Testis (tissue), 2 donors: Measurements from ENCODE around the gene TIMM10.

Experiments
- POLR2A ChIP-seq: fragments of 450-650 bp; IDR thresholded peaks from one replicate; pipeline ENCODE4 v1.6.1; 2017; ENCODE audit warnings: antibody characterized with exemption, mild to moderate bottlenecking, moderate library complexity
- TF ChIP-seq, protein P1 (sequence below), 3 experiments: fragments of 450-650 bp in 2 of 3; fragments of 200-600 bp in 1 of 3; sonication (generic) in 1 of 3; IDR thresholded peaks; one replicate each; pipeline ENCODE4 v1.5.1; 2016 to 2019; ENCODE audit warnings: antibody characterized with exemption in 3 of 3, mild to moderate bottlenecking in 2 of 3, moderate library complexity in 1 of 3

DNA sequence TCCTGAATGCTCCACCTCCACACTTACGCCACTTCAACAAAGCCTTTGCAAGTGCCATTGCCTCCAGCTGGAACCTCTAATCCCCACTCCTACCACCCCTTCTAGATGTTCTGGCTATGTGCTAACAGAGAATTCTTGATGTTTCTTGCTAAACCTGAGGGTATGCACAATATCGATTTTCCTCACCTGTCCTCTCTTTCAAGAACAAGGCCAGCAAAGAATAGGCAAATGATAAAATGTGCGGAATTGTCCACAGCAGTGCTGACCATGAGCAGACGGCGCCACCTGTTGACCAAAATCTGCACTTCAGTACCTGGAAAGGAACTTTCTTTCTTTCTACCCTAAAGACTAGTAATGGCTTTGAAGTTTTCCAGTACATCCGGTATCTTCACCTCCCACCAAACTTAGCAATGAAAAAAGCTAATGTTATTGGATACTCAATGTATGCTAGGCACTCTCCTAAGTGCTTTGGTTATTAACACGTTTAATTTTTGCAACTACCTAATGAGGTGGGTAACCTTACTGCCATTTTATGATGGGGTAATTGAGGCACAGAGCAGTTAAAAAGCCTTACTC lies 3.4 kb downstream of the TIMM10 start:
- no peak for TF ChIP-seq POLR2A
- TF ChIP-seq, protein P1, sequence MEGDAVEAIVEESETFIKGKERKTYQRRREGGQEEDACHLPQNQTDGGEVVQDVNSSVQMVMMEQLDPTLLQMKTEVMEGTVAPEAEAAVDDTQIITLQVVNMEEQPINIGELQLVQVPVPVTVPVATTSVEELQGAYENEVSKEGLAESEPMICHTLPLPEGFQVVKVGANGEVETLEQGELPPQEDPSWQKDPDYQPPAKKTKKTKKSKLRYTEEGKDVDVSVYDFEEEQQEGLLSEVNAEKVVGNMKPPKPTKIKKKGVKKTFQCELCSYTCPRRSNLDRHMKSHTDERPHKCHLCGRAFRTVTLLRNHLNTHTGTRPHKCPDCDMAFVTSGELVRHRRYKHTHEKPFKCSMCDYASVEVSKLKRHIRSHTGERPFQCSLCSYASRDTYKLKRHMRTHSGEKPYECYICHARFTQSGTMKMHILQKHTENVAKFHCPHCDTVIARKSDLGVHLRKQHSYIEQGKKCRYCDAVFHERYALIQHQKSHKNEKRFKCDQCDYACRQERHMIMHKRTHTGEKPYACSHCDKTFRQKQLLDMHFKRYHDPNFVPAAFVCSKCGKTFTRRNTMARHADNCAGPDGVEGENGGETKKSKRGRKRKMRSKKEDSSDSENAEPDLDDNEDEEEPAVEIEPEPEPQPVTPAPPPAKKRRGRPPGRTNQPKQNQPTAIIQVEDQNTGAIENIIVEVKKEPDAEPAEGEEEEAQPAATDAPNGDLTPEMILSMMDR (IDR thresholded peaks at IDR 0.05): peak; percentile 78 to 93 (median 92)
